NB4 (cell line): ENCODE data around the gene LYPD4.

Experiments
- DNase-seq: peaks from one replicate; pipeline ENCODE4 v3.0.0; 2010; ENCODE audit warnings: low read depth
- H3K4me3 ChIP-seq: one replicate; pipeline ENCODE4 v1.5.1; 2011; ENCODE audit warnings: mild to moderate bottlenecking, low read depth, low read length, moderate library complexity
- CTCF ChIP-seq: IDR thresholded peaks from one replicate; pipeline ENCODE4 v1.5.1; 2012; ENCODE audit warnings: low read depth, low read length
- MAX ChIP-seq: IDR thresholded peaks from 2 replicates; pipeline ENCODE4 v1.6.1; 2011; ENCODE audit warnings: low read depth, low read length
- MYC ChIP-seq: IDR thresholded peaks from 2 replicates; pipeline ENCODE4 v1.6.1; 2011; ENCODE audit warnings: low read depth, low read length
- POLR2A ChIP-seq: IDR thresholded peaks from 2 replicates; pipeline ENCODE4 v1.6.1; 2011; ENCODE audit warnings: mild to moderate bottlenecking; ENCODE audit not compliant: insufficient read length; ENCODE audit errors: extremely low read depth

LYPD4 gene

GRCh38 chr19:41888926-41889325 is 44.4 kb upstream of the LYPD4 start:
- TF ChIP-seq MYC (no peak), CTCF (no peak), POLR2A (no peak), MAX (no peak)
- H3K4me3 ChIP-seq, result no peak overlapping the region
- no peak for DNase-seq

- TF ChIP-seq MAX (no peak), POLR2A (no peak), CTCF (no peak)
- peak; percentile 28 for DNase-seq
- no peak overlapping the region for H3K4me3 ChIP-seq
These were observed 43.4 kb upstream of the LYPD4 start for GRCh38 chr19:41887711-41888382.

GRCh38 chr19:41886761-41887710 is 42.6 kb upstream of the LYPD4 start:
- TF ChIP-seq MYC (no peak), MAX (no peak), POLR2A (no peak), CTCF (no peak)
- no peak overlapping the region for H3K4me3 ChIP-seq
- DNase-seq, result peak; percentile 56

GRCh38 chr19:41883821-41884733 is 39.6 kb upstream of the LYPD4 start:
- DNase-seq, result peak; percentile 93
- peak overlapping the region; percentile 91 for H3K4me3 ChIP-seq
- TF ChIP-seq MYC (0 out of 2 replicates have a peak, but pooled peaks have one; percentile 23), POLR2A (peak; percentile 55), MAX (no peak), CTCF (no peak)

- TF ChIP-seq MAX (peak; percentile 82), POLR2A (no peak), MYC (0 out of 2 replicates have a peak, but pooled peaks have one; percentile 60), CTCF (no peak)
- H3K4me3 ChIP-seq, result peak overlapping the region; percentile 91
- DNase-seq, result no peak
These were observed 39.0 kb upstream of the LYPD4 start for GRCh38 chr19:41883463-41883820.
